Measurements from ENCODE around the gene NBEA. TPM values are rescaled to one million over a fixed set of nuclear protein-coding genes. Genes with fewer than 3 reads are reported as not detected.

The NBEA gene
- total RNA-seq, 1 donor, result 4.0 TPM

DNA sequence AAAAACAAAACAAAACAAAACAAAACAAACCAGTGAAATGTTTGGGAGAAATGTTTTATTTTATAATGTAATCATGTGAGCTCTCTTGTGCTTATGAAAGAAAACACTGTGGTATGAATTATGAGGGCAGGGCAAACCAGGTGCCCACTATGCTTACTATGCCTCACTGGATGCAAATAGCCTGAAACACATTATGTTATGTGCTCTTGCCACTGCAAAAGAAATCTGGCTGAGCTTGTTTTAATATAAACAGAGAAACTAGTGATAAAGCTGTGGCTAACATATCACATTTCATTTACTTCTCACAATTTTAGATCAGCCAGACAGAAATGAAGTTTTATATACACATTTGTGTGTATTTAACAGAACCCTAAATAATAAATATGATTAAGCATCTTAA lies 8.7 kb upstream of the NBEA start:
- no peaks in the 10 kb centered on the region for H4K20me1 ChIP-seq (ENCODE audit: insufficient read depth, low read length)
- no peaks in the 10 kb centered on the region for H3K27me3 ChIP-seq (ENCODE audit: insufficient read depth, low read length)
- no peaks in the 10 kb centered on the region for H3K79me2 ChIP-seq (ENCODE audit: insufficient read depth, low read length)
- no peak overlapping the region for H3K4me2 ChIP-seq (ENCODE audit: insufficient read depth, low read length)
- no peaks in the 10 kb centered on the region for H3K4me1 ChIP-seq (ENCODE audit: insufficient read depth, low read length)
- no peak overlapping the region for H3K4me3 ChIP-seq (ENCODE audit: insufficient read depth, low read length)
- no peaks in the 10 kb centered on the region for H3K36me3 ChIP-seq (ENCODE audit: insufficient read depth, low read length)
- TF ChIP-seq CTCF (IDR thresholded peaks at IDR 0.05; ENCODE audit: extremely low read depth, low read depth, low read length), result no peak
- H2AFZ ChIP-seq (ENCODE audit: low read length), result no peak overlapping the region
- H3K9me3 ChIP-seq (ENCODE audit: low read depth, low read length), result no peaks in the 10 kb centered on the region
- DNase-seq (ENCODE audit: insufficient read length, low spot score, missing footprints), result no peak
- H3K27ac ChIP-seq (ENCODE audit: low read depth, low read length), result no peak overlapping the region

DNA sequence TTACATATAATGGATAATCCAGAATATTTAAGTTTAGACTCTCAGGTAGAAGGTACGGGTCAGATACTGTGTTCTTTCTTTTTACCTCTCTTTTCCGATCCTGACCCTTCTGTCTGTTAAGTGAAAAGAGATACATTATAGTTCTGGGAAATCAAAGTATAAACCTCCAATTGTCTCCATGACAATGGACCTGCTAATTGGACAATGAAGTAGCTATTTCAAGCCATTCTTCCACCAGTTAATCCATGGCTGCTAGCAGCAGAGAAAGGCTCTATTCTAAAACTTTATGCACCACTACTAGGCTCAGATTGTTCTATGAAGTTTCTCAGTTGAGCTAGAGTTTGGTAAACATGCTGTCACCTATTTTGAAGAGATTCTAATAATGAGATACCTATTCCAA lies 8.3 kb upstream of the NBEA start:
- Histone ChIP-seq H3K9me3 (ENCODE audit: low read depth, low read length) (no peaks in the 10 kb centered on the region), H3K36me3 (ENCODE audit: insufficient read depth, low read length) (no peaks in the 10 kb centered on the region), H3K4me2 (ENCODE audit: insufficient read depth, low read length) (no peak overlapping the region), H3K79me2 (ENCODE audit: insufficient read depth, low read length) (no peaks in the 10 kb centered on the region), H3K4me3 (ENCODE audit: insufficient read depth, low read length) (no peak overlapping the region), H4K20me1 (ENCODE audit: insufficient read depth, low read length) (no peaks in the 10 kb centered on the region), H3K27ac (ENCODE audit: low read depth, low read length) (no peak overlapping the region), H3K4me1 (ENCODE audit: insufficient read depth, low read length) (no peaks in the 10 kb centered on the region), H3K27me3 (ENCODE audit: insufficient read depth, low read length) (peaks cover under 1% of the 10 kb centered on the region), H2AFZ (ENCODE audit: low read length) (no peak overlapping the region)
- no peak for TF ChIP-seq CTCF (IDR thresholded peaks at IDR 0.05; ENCODE audit: extremely low read depth, low read depth, low read length)
- no peak for DNase-seq (ENCODE audit: insufficient read length, low spot score, missing footprints)

DNA sequence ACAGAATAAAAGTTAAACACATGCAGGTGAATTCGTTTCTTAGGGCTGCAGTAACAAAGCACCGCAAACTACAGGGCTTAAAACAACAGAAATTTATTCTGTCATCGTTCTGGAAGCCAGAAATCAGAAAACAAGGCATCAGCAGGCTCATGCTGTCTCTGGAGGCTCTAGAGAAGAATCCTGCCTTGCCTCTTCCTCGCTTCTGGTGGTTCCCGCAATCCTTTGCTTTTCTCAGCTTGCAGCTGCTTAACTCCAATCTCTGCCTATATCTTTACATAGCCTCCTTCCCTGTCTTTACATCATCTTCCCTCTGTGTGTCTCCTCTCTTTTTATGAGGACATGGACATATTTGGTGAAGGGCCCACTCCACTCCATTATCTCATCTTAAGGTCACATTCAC lies 6.2 kb upstream of the NBEA start:
- no peak overlapping the region for H3K27ac ChIP-seq (ENCODE audit: low read depth, low read length)
- no peak overlapping the region for H3K4me3 ChIP-seq (ENCODE audit: insufficient read depth, low read length)

GRCh38 chr13:34939771-34940170 lies 2.3 kb upstream of the NBEA start:
- no peak for TF ChIP-seq CTCF (IDR thresholded peaks at IDR 0.05; ENCODE audit: extremely low read depth, low read depth, low read length)
- peaks cover 17% of the 10 kb centered on the region for H3K27me3 ChIP-seq (ENCODE audit: insufficient read depth, low read length)
- peak; percentile 65 for DNase-seq (ENCODE audit: insufficient read length, low spot score, missing footprints)
- H4K20me1 ChIP-seq (ENCODE audit: insufficient read depth, low read length), result no peaks in the 10 kb centered on the region
- no peaks in the 10 kb centered on the region for H3K79me2 ChIP-seq (ENCODE audit: insufficient read depth, low read length)
- no peak overlapping the region for H3K4me2 ChIP-seq (ENCODE audit: insufficient read depth, low read length)
- H3K36me3 ChIP-seq (ENCODE audit: insufficient read depth, low read length), result no peaks in the 10 kb centered on the region
- H3K9me3 ChIP-seq (ENCODE audit: low read depth, low read length), result no peaks in the 10 kb centered on the region
- no peak overlapping the region for H3K27ac ChIP-seq (ENCODE audit: low read depth, low read length)
- no peak overlapping the region for H3K4me3 ChIP-seq (ENCODE audit: insufficient read depth, low read length)
- H2AFZ ChIP-seq (ENCODE audit: low read length), result no peak overlapping the region
- H3K4me1 ChIP-seq (ENCODE audit: insufficient read depth, low read length), result peaks cover 4% of the 10 kb centered on the region

More for the DNA sequence above, 6.2 kb upstream of the NBEA start:
- Histone ChIP-seq H3K79me2 (ENCODE audit: insufficient read depth, low read length) (no peaks in the 10 kb centered on the region), H3K36me3 (ENCODE audit: insufficient read depth, low read length) (no peaks in the 10 kb centered on the region), H3K9me3 (ENCODE audit: low read depth, low read length) (no peaks in the 10 kb centered on the region), H3K4me2 (ENCODE audit: insufficient read depth, low read length) (no peak overlapping the region), H2AFZ (ENCODE audit: low read length) (no peak overlapping the region), H4K20me1 (ENCODE audit: insufficient read depth, low read length) (no peaks in the 10 kb centered on the region), H3K27me3 (ENCODE audit: insufficient read depth, low read length) (peaks cover 5% of the 10 kb centered on the region), H3K4me1 (ENCODE audit: insufficient read depth, low read length) (no peaks in the 10 kb centered on the region)
- no peak for TF ChIP-seq CTCF (IDR thresholded peaks at IDR 0.05; ENCODE audit: extremely low read depth, low read depth, low read length)
- DNase-seq (ENCODE audit: insufficient read length, low spot score, missing footprints), result no peak
